H9 (cell line): ENCODE data around the gene ESPNL. TPM values are rescaled to one million over a fixed set of nuclear protein-coding genes. Genes with fewer than 3 reads are reported as not detected.

Experiments
- DNase-seq: peaks from one replicate; pipeline ENCODE4 v3.0.0-alpha.2; 2017
- H2AFZ ChIP-seq: one replicate; pipeline ENCODE4 v1.6.1; 2013; ENCODE audit warnings: mild to moderate bottlenecking, low read length, control low read depth, moderate library complexity
- H2AK5ac ChIP-seq: 2 replicates; pipeline ENCODE4 v1.6.1; 2013; ENCODE audit warnings: low read length, control low read depth, mixed read lengths; ENCODE audit not compliant: insufficient read length
- H2BK120ac ChIP-seq: one replicate; pipeline ENCODE4 v1.6.1; 2013; ENCODE audit warnings: low read depth, mild to moderate bottlenecking, low read length, control low read depth, inconsistent platforms; ENCODE audit not compliant: poor library complexity, severe bottlenecking
- H2BK12ac ChIP-seq: 2 replicates; pipeline ENCODE4 v1.6.1; 2013; ENCODE audit warnings: low read length, control low read depth, mixed read lengths, low read depth; ENCODE audit not compliant: insufficient read length
- H2BK15ac ChIP-seq: 2 replicates; pipeline ENCODE4 v1.6.1; 2013; ENCODE audit warnings: low read depth, low read length, control low read depth
- H2BK20ac ChIP-seq: one replicate; pipeline ENCODE4 v1.6.1; 2013; ENCODE audit warnings: low read depth, mild to moderate bottlenecking, low read length, control low read depth, inconsistent platforms; ENCODE audit not compliant: poor library complexity, severe bottlenecking
- H2BK5ac ChIP-seq: 2 replicates; pipeline ENCODE4 v1.6.1; 2013; ENCODE audit warnings: low read length, control low read depth, mixed read lengths; ENCODE audit not compliant: insufficient read length
- H3K14ac ChIP-seq: 2 replicates; pipeline ENCODE4 v1.6.1; 2013; ENCODE audit warnings: low read length, control low read depth; ENCODE audit not compliant: insufficient read depth
- H3K18ac ChIP-seq: 2 replicates; pipeline ENCODE4 v1.6.1; 2013; ENCODE audit warnings: low read depth, mild to moderate bottlenecking, mixed read lengths, low read length, control low read depth; ENCODE audit not compliant: insufficient read length
- H3K23ac ChIP-seq: 2 replicates; pipeline ENCODE4 v1.6.1; 2013; ENCODE audit warnings: low read length, control low read depth, mixed read lengths, low read depth; ENCODE audit not compliant: insufficient read length
- H3K23me2 ChIP-seq: 2 replicates; pipeline ENCODE4 v1.6.1; 2013; ENCODE audit warnings: low read depth, mild to moderate bottlenecking, mixed read lengths, low read length, control low read depth; ENCODE audit not compliant: insufficient read length, poor library complexity, severe bottlenecking
- H3K27ac ChIP-seq: 2 replicates; pipeline ENCODE4 v1.5.1; 2013; ENCODE audit warnings: low read length, control low read depth, mixed read lengths, low read depth; ENCODE audit not compliant: insufficient read length
- H3K27me3 ChIP-seq: 2 replicates; pipeline ENCODE4 v1.6.1; 2013; ENCODE audit warnings: low read length, control low read depth, inconsistent platforms; ENCODE audit not compliant: insufficient read depth
- H3K4ac ChIP-seq: 2 replicates; pipeline ENCODE4 v1.6.1; 2013; ENCODE audit warnings: low read depth, mild to moderate bottlenecking, control low read depth, inconsistent platforms, low read length, moderate library complexity
- H3K4me1 ChIP-seq: 2 replicates; pipeline ENCODE4 v1.6.1; 2013; ENCODE audit warnings: low read length, control low read depth, inconsistent platforms; ENCODE audit not compliant: insufficient read depth
- H3K4me2 ChIP-seq: 2 replicates; pipeline ENCODE4 v1.6.1; 2013; ENCODE audit warnings: low read length, control low read depth, mixed read lengths; ENCODE audit not compliant: insufficient read length, insufficient read depth
- H3K56ac ChIP-seq: 2 replicates; pipeline ENCODE4 v1.6.1; 2013; ENCODE audit warnings: low read depth, mild to moderate bottlenecking, mixed read lengths, low read length, control low read depth; ENCODE audit not compliant: insufficient read length
- H3K79me1 ChIP-seq: 2 replicates; pipeline ENCODE4 v1.6.1; 2013; ENCODE audit warnings: low read depth, mild to moderate bottlenecking, moderate library complexity, low read length, control low read depth, inconsistent platforms; ENCODE audit not compliant: insufficient read depth, poor library complexity, severe bottlenecking
- H3K79me2 ChIP-seq: 2 replicates; pipeline ENCODE4 v1.6.1; 2013; ENCODE audit warnings: low read length, control low read depth, inconsistent platforms; ENCODE audit not compliant: insufficient read depth
- H3K9ac ChIP-seq: 2 replicates; pipeline ENCODE4 v1.6.1; 2013; ENCODE audit warnings: low read length, control low read depth, mixed read lengths; ENCODE audit not compliant: insufficient read length; ENCODE audit errors: extremely low read depth
- H3K9me3 ChIP-seq: one replicate; pipeline ENCODE4 v1.6.1; 2013; ENCODE audit warnings: low read depth, low read length, inconsistent platforms; ENCODE audit not compliant: control insufficient read depth
- H3T11ph ChIP-seq: one replicate; pipeline ENCODE4 v1.6.1; 2013; ENCODE audit warnings: mild to moderate bottlenecking, low read length, control low read depth, inconsistent platforms
- H4K20me1 ChIP-seq: one replicate; pipeline ENCODE4 v1.6.1; 2013; ENCODE audit not compliant: control insufficient read depth, insufficient read length, insufficient read depth
- H4K5ac ChIP-seq: 2 replicates; pipeline ENCODE4 v1.6.1; 2013; ENCODE audit warnings: low read depth, mild to moderate bottlenecking, mixed read lengths, low read length, control low read depth; ENCODE audit not compliant: insufficient read length
- H4K8ac ChIP-seq: replicated peaks from 2 replicates; pipeline ENCODE4 v1.6.1; 2013; ENCODE audit warnings: low read length, control low read depth, mixed read lengths, low read depth; ENCODE audit not compliant: insufficient read length
- H4K91ac ChIP-seq: 2 replicates; pipeline ENCODE4 v1.6.1; 2013; ENCODE audit warnings: low read depth, mild to moderate bottlenecking, moderate library complexity, mixed read lengths, low read length, control low read depth; ENCODE audit not compliant: insufficient read length
- H3K27ac Mint-ChIP-seq, 3 experiments: 2 replicates in 2 of 3; 3 replicates in 1 of 3; pipeline ENCODE4 v1.8.0; 2020 to 2021; ENCODE audit warnings: mixed read lengths in 3 of 3, mild to moderate bottlenecking in 1 of 3, moderate library complexity in 1 of 3
- H3K27me3 Mint-ChIP-seq: 2 replicates; pipeline ENCODE4 v1.8.0; 2021; ENCODE audit warnings: low read depth, mild to moderate bottlenecking, moderate library complexity, mixed read lengths
- H3K36me3 Mint-ChIP-seq, 3 experiments: 2 replicates in 2 of 3; 3 replicates in 1 of 3; pipeline ENCODE4 v1.8.0; 2020 to 2021; ENCODE audit warnings: low read depth in 3 of 3, mixed read lengths in 3 of 3; ENCODE audit not compliant: insufficient read depth in 1 of 3
- H3K4me1 Mint-ChIP-seq, 2 experiments: 2 replicates each; pipeline ENCODE4 v1.8.0; 2020; ENCODE audit warnings: mixed read lengths in 2 of 2
- H3K4me3 Mint-ChIP-seq, 2 experiments: 2 replicates in 1 of 2; 3 replicates in 1 of 2; pipeline ENCODE4 v1.8.0; 2020 to 2021; ENCODE audit warnings: mild to moderate bottlenecking in 2 of 2, mixed read lengths in 2 of 2, moderate library complexity in 1 of 2
- H3K9me3 Mint-ChIP-seq, 2 experiments: 2 replicates in 1 of 2; 3 replicates in 1 of 2; pipeline ENCODE4 v1.8.0; 2020; ENCODE audit warnings: mild to moderate bottlenecking in 2 of 2, mixed read lengths in 2 of 2, moderate library complexity in 1 of 2
- WGBS: extraction: QIAGEN DNeasy Blood & Tissue Kit; methylation state at CpG from one replicate; pipeline ENCODE4 v1.1.7; 2013; ENCODE audit warnings: missing lambda C conversion rate, low lambda C conversion rate, mixed read lengths; ENCODE audit not compliant: insufficient read length; ENCODE audit errors: extremely low coverage; 5-methylcytosine and 5-hydroxymethylcytosine counted together
- total RNA-seq: library from RNA; stranded (reverse); gene quantifications from 2 replicates; pipeline ENCODE4 v1.2.1, GENCODE V29; 2021
- TF ChIP-seq, protein P1 (sequence below): fragments of 200-600 bp; sonication (generic); conservative IDR thresholded peaks from 3 replicates; pipeline ENCODE4 v1.8.0; 2021; ENCODE audit warnings: antibody characterized with exemption, mild to moderate bottlenecking

ESPNL gene
- total RNA-seq, 1 experiment from 2014 or later, result 0.17 TPM

DNA sequence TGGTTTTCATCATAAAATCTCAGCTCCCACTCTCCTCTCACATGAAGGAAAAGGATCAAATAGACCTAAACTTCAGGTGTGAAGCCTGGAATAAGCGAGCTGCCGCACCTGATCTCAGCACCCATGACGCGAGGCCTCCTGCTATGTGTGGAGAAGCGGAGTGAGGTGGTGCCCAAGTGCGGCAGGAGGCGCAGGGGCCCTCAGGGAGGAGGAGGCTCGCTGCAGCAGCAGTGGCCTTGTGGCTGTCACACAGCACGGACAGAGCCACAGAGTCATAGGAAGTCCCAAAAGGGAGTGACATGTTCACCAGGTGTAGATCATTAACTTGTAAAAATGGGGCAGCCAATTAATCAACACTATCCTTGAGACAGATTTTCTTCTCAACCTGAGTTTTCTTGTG lies 30.3 kb upstream of the ESPNL start:
- H3K23me2 ChIP-seq, result no peaks in the 10 kb centered on the region
- peaks cover 70 to 89% (median 80%) of the 10 kb centered on the region in 3 experiments; a peak in 6 of 7 replicates for H3K36me3 Mint-ChIP-seq
- H4K8ac ChIP-seq, result no peak overlapping the region
- H3K9ac ChIP-seq, result no peak overlapping the region
- H4K91ac ChIP-seq, result no peak overlapping the region
- no peak overlapping the region for H2AK5ac ChIP-seq
- no peak overlapping the region for H2BK20ac ChIP-seq
- no peaks in the 10 kb centered on the region for H4K20me1 ChIP-seq
- H3K27ac Mint-ChIP-seq, result no peak overlapping the region
- H3K4me1 Mint-ChIP-seq, result no peaks in the 10 kb centered on the region
- H4K5ac ChIP-seq, result no peak overlapping the region
- no peak for DNase-seq
- no peak overlapping the region for H3K4me3 Mint-ChIP-seq
- no peak overlapping the region for H3K27ac ChIP-seq
- H3K56ac ChIP-seq, result no peak overlapping the region
- H3K9me3 ChIP-seq, result no peaks in the 10 kb centered on the region
- no peak overlapping the region for H3K4ac ChIP-seq
- TF ChIP-seq, protein P1, sequence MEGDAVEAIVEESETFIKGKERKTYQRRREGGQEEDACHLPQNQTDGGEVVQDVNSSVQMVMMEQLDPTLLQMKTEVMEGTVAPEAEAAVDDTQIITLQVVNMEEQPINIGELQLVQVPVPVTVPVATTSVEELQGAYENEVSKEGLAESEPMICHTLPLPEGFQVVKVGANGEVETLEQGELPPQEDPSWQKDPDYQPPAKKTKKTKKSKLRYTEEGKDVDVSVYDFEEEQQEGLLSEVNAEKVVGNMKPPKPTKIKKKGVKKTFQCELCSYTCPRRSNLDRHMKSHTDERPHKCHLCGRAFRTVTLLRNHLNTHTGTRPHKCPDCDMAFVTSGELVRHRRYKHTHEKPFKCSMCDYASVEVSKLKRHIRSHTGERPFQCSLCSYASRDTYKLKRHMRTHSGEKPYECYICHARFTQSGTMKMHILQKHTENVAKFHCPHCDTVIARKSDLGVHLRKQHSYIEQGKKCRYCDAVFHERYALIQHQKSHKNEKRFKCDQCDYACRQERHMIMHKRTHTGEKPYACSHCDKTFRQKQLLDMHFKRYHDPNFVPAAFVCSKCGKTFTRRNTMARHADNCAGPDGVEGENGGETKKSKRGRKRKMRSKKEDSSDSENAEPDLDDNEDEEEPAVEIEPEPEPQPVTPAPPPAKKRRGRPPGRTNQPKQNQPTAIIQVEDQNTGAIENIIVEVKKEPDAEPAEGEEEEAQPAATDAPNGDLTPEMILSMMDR, result no peak
- H2BK120ac ChIP-seq, result no peak overlapping the region
- peaks cover 3% of the 10 kb centered on the region for H3K79me1 ChIP-seq
- no peaks in the 10 kb centered on the region for H3K9me3 Mint-ChIP-seq
- no peaks in the 10 kb centered on the region; the same call in 1 of the 2 replicates for H3K79me2 ChIP-seq
- no peak overlapping the region for H2BK5ac ChIP-seq
- no peaks in the 10 kb centered on the region for H3K27me3 ChIP-seq
- no peak overlapping the region for H3K18ac ChIP-seq
- H3K23ac ChIP-seq, result no peak overlapping the region
- no peak overlapping the region for H2BK12ac ChIP-seq
- no peak overlapping the region for H3T11ph ChIP-seq
- no peak overlapping the region for H2BK15ac ChIP-seq
- no peak overlapping the region for H3K4me2 ChIP-seq
- H2AFZ ChIP-seq, result no peak overlapping the region
- no peaks in the 10 kb centered on the region for H3K4me1 ChIP-seq
- no peak overlapping the region for H3K14ac ChIP-seq
- H3K27me3 Mint-ChIP-seq, result no peaks in the 10 kb centered on the region
- WGBS, result no CpG with 5 or more reads among the region's 9 CpGs
